Activated CD4-positive, alpha-beta T cell treated with anti-CD3 and anti-CD28 coated beads, Interleukin-10, Interleukin-2, amounts not matched to agents 100 ng/mL and 50 ng/mL, durations not matched to agents 16 hours and 8 hours (primary cell): ENCODE measurements around the gene C4BPA.

Source experiments
- DNase-seq: peaks from one replicate; pipeline ENCODE4 v3.0.0-alpha.2; 2020

C4BPA gene

GRCh38 chr1:207194197-207194596 lies 90.2 kb downstream of the C4BPA start:
- DNase-seq, result no peak
